ENCODE results near the gene TGFBI.
A peak's percentile ranks its signal among the peaks of the same experiment; 100 is the strongest.

Gene TGFBI

DNA sequence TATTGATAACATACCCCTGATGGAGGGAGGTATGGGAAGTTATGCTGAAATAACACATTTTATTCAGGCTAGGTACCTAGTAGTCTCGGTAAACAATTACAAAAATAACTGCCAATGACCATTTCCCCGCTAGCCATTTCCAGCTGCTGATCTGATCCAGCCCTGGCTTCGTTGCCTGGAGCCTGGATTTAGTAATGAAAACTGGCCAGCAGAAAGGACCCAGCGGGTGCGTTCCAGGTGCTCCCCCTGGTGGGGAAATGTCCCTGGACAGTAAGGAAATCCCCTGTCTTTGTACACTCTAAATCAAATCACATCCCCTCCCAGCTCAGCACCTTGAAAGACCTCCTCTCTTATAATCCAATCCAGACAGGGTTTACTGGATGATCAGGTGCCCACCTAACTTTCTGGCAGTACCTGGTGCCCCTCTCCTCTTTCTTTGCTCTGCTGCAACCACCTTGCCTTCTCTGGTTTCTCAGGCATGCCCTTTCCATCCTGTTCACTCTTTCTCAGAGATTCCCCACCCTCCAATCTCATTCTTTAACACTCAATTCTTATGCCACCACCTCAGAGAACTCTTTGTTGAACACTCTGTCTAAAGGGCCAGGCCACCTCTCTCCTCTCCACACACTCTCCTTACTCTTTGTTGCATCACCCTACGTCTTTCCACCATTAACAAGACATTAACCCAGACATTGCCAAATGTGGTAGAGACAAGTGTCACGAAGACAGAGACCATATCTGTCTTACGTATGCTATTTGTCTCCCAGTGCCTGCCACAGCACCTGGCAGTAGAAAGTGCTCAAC lies 53.8 kb downstream of the TGFBI start:
- TF ChIP-seq, protein P1, sequence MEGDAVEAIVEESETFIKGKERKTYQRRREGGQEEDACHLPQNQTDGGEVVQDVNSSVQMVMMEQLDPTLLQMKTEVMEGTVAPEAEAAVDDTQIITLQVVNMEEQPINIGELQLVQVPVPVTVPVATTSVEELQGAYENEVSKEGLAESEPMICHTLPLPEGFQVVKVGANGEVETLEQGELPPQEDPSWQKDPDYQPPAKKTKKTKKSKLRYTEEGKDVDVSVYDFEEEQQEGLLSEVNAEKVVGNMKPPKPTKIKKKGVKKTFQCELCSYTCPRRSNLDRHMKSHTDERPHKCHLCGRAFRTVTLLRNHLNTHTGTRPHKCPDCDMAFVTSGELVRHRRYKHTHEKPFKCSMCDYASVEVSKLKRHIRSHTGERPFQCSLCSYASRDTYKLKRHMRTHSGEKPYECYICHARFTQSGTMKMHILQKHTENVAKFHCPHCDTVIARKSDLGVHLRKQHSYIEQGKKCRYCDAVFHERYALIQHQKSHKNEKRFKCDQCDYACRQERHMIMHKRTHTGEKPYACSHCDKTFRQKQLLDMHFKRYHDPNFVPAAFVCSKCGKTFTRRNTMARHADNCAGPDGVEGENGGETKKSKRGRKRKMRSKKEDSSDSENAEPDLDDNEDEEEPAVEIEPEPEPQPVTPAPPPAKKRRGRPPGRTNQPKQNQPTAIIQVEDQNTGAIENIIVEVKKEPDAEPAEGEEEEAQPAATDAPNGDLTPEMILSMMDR (IDR thresholded peaks at IDR 0.05; ENCODE audit: low read depth, low read length): peak; percentile 76
- TF ChIP-seq, protein P2, sequence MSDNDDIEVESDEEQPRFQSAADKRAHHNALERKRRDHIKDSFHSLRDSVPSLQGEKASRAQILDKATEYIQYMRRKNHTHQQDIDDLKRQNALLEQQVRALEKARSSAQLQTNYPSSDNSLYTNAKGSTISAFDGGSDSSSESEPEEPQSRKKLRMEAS (IDR thresholded peaks at IDR 0.05; ENCODE audit: low read depth, low read length): 0 out of 2 replicates have a peak, but pooled peaks have one; percentile 11
- TF ChIP-seq MYC (IDR thresholded peaks at IDR 0.05; ENCODE audit: low read depth, low read length): no peak
- peak; percentile 63 for DNase-seq (ENCODE audit: low read depth)
- no peak overlapping the region for H3K4me3 ChIP-seq (ENCODE audit: low read depth, low read length)

DNA sequence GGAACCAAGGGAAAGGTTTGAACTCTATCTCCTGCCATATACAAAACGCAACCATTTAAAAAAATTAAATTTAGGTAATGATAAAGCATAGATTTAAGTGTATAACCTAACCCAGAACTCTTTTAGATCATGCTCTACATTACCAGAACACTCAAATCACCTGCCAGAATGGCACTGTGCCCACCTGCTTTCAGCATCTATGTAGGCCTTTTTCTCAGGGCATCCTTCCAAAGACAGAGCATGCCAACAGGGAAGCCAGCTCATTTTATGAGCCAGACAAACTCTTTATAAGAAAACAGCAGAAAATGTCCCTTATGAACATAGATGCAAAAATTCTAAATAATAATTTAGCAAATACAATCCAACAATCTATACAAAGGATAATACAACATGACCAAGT lies 55.9 kb downstream of the TGFBI start:
- no peak overlapping the region for H3K4me3 ChIP-seq (ENCODE audit: low read depth, low read length)
- DNase-seq (ENCODE audit: low read depth): no peak
- TF ChIP-seq, protein P2 (IDR thresholded peaks at IDR 0.05; ENCODE audit: low read depth, low read length): no peak
- no peak for TF ChIP-seq POLR2A (IDR thresholded peaks at IDR 0.05; ENCODE audit: extremely low read depth, insufficient read length)
- no peak for TF ChIP-seq MYC (IDR thresholded peaks at IDR 0.05; ENCODE audit: low read depth, low read length)
- TF ChIP-seq, protein P1 (IDR thresholded peaks at IDR 0.05; ENCODE audit: low read depth, low read length): no peak

DNA sequence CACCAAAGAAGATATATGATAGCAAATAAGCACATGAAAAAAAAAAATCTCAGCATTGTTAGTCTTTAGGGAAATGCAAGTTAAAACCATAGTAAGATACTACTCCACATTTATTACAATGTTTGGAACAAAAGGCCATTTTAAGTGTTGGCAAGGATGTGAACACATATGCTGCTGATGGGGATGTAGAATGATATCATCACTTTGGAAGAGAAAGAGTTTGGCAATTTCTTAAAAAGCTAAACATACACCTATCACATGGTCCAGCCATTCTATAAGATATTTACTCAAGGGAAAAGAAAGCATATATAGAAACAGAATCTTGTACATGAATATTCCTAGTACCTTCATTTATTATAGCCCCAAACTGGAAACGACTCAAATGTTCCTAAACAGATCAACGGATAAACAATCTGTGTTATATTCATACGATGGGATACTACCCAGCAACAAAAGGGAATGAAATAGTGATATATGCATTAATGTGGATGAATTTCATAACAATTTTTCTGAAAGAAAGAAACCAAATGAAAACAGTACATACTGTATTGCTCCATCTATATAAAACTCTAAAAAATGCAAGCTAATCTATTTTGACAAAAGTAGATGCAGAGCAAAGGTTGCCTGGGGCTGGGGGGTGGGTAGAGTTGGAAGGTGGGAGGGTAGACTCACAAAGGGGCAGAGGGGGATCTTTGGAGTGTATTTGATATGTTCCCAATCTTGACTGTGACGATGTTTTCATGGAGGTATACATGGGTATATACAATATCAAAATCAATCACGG lies 58.2 kb downstream of the TGFBI start:
- no peak for DNase-seq (ENCODE audit: low read depth)
- no peak overlapping the region for H3K4me3 ChIP-seq (ENCODE audit: low read depth, low read length)
- TF ChIP-seq, protein P1 (IDR thresholded peaks at IDR 0.05; ENCODE audit: low read depth, low read length): no peak
- TF ChIP-seq, protein P2 (IDR thresholded peaks at IDR 0.05; ENCODE audit: low read depth, low read length): no peak
- TF ChIP-seq MYC (IDR thresholded peaks at IDR 0.05; ENCODE audit: low read depth, low read length) (no peak), POLR2A (IDR thresholded peaks at IDR 0.05; ENCODE audit: extremely low read depth, insufficient read length) (no peak)

DNA sequence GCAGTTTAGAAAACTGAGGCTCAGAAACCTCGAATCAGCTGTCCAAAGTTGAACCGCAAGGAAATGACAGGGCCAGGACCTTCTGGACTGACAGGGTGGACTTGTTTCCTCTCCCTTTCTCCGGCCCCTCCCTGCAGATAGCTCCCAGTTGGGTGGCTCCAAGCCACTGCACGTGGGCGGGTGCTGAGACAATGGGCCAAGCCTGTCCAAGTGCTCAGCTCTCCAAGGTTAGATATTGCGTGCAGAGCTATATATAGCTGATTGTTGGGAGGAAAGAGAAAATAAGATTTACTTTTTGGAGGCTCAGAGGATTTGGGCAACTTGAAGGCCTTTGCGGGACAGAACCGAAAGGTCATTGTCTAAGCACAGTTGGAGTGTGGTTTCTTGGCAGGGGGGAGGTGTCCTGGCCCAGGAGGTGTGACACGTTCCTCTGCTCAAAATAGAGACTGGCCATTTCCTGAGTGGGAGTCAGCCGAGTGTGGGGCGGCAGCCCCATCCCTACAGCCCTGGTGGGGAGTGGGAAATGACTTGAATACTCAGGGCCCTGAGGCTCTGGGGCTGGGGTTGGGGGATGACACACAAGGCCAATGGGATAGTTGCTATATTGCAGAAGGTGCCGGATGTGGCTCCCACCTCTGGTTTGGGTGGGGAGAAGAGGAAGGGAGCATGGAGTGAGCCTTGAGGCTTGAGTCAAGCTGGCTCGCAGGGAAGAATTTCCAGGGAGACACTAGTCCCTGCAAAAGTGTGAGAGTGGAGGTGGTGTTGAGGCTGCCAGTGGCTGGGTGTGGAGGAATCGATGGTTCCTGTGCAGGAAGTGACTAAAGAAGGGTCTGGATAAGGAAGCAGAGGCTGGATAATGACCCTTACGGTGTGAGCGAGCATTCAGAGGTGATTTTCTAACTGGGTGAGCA lies 59.4 kb downstream of the TGFBI start:
- DNase-seq (ENCODE audit: low read depth): no peak
- TF ChIP-seq, protein P1 (IDR thresholded peaks at IDR 0.05; ENCODE audit: low read depth, low read length): no peak
- TF ChIP-seq, protein P2 (IDR thresholded peaks at IDR 0.05; ENCODE audit: low read depth, low read length): no peak
- no peak for TF ChIP-seq MYC (IDR thresholded peaks at IDR 0.05; ENCODE audit: low read depth, low read length)
- no peak for TF ChIP-seq POLR2A (IDR thresholded peaks at IDR 0.05; ENCODE audit: extremely low read depth, insufficient read length)
- H3K4me3 ChIP-seq (ENCODE audit: low read depth, low read length): no peak overlapping the region

DNA sequence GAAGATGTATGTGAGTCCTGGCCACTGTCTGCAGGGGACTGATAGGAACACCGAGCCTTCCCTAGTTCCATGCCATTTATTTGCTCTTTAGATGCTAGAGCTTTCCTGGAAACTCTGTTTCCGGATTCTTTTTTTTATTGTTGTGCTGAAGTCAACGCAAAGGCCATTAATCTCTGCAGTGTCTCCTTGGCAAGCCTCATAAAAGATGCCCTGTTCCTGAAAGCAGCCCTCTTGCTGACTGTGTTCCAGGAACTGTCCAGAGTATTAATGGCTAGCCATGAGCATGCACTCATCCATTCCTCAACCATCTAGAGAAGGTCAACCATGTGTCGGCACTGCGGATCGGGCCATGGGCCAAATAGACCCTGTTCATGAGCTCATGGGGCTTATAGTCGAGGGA lies 61.0 kb downstream of the TGFBI start:
- DNase-seq (ENCODE audit: low read depth): no peak
- TF ChIP-seq MYC (IDR thresholded peaks at IDR 0.05; ENCODE audit: low read depth, low read length) (no peak), POLR2A (IDR thresholded peaks at IDR 0.05; ENCODE audit: extremely low read depth, insufficient read length) (no peak)
- TF ChIP-seq, protein P2 (IDR thresholded peaks at IDR 0.05; ENCODE audit: low read depth, low read length): no peak
- TF ChIP-seq, protein P1 (IDR thresholded peaks at IDR 0.05; ENCODE audit: low read depth, low read length): no peak
- H3K4me3 ChIP-seq (ENCODE audit: low read depth, low read length): no peak overlapping the region

Data from NB4 (cell line).